GM19099 (cell line): Measurements from ENCODE around the gene VENTX.
A peak's percentile ranks its signal among the peaks of the same experiment; 100 is the strongest.

Experiments
- POLR2A ChIP-seq: IDR thresholded peaks from 3 replicates; pipeline ENCODE4 v1.6.1; 2011; ENCODE audit warnings: low read depth; ENCODE audit not compliant: insufficient read length; ENCODE audit errors: extremely low read depth

VENTX gene

GRCh38 chr10:133266056-133266795 lies 28.6 kb downstream of the VENTX start:
- TF ChIP-seq POLR2A: no peak

GRCh38 chr10:133267293-133267692 lies 29.6 kb downstream of the VENTX start:
- TF ChIP-seq POLR2A: no peak

- TF ChIP-seq POLR2A: no peak
These were observed 30.2 kb downstream of the VENTX start for GRCh38 chr10:133267829-133268228.

GRCh38 chr10:133268532-133268931 lies 30.9 kb downstream of the VENTX start:
- TF ChIP-seq POLR2A: no peak

GRCh38 chr10:133269367-133269766 lies 31.7 kb downstream of the VENTX start:
- TF ChIP-seq POLR2A: no peak

- no peak for TF ChIP-seq POLR2A
These were observed 32.5 kb downstream of the VENTX start for GRCh38 chr10:133270204-133270603.

GRCh38 chr10:133270773-133271297 lies 33.2 kb downstream of the VENTX start:
- no peak for TF ChIP-seq POLR2A

GRCh38 chr10:133271521-133272300 lies 34.1 kb downstream of the VENTX start:
- TF ChIP-seq POLR2A: no peak

GRCh38 chr10:133272301-133272963 lies 34.8 kb downstream of the VENTX start:
- no peak for TF ChIP-seq POLR2A

- no peak for TF ChIP-seq POLR2A
These were observed 35.3 kb downstream of the VENTX start for GRCh38 chr10:133272964-133273420.

- TF ChIP-seq POLR2A: no peak
These were observed 36.0 kb downstream of the VENTX start for GRCh38 chr10:133273534-133274143.

GRCh38 chr10:133274751-133275683 lies 37.4 kb downstream of the VENTX start:
- peak; percentile 64 for TF ChIP-seq POLR2A

- TF ChIP-seq POLR2A: no peak
These were observed 38.0 kb downstream of the VENTX start for GRCh38 chr10:133275684-133276092.

- TF ChIP-seq POLR2A: no peak
These were observed 38.4 kb downstream of the VENTX start for GRCh38 chr10:133276100-133276434.

- peak; percentile 85 for TF ChIP-seq POLR2A
These were observed 39.0 kb downstream of the VENTX start, which contains the start of gene ADAM8 for GRCh38 chr10:133276435-133277201. TSS of gene ADAM8 (minus strand) at chr10:133276868. CDS start at chr10:133276817, 51 bp downstream.
